Ovary (tissue), 3 donors: ENCODE data around the gene CWC22.

Source experiments
- POLR2A ChIP-seq: fragments of 450-650 bp; IDR thresholded peaks from one replicate; pipeline ENCODE4 v1.6.1; 2017; ENCODE audit warnings: antibody characterized with exemption, mild to moderate bottlenecking, moderate library complexity
- TF ChIP-seq, protein P1 (sequence below), 3 donors: fragments of 450-650 bp in 2 of 3; fragments of 200-600 bp in 1 of 3; IDR thresholded peaks; one replicate each; pipeline versions ENCODE4 v1.5.1 to v1.8.0; 2016 to 2022; ENCODE audit warnings: antibody characterized with exemption in 3 of 3, mild to moderate bottlenecking in 1 of 3
- donor health status: DM: no; HTN: no; CAD: no.

DNA sequence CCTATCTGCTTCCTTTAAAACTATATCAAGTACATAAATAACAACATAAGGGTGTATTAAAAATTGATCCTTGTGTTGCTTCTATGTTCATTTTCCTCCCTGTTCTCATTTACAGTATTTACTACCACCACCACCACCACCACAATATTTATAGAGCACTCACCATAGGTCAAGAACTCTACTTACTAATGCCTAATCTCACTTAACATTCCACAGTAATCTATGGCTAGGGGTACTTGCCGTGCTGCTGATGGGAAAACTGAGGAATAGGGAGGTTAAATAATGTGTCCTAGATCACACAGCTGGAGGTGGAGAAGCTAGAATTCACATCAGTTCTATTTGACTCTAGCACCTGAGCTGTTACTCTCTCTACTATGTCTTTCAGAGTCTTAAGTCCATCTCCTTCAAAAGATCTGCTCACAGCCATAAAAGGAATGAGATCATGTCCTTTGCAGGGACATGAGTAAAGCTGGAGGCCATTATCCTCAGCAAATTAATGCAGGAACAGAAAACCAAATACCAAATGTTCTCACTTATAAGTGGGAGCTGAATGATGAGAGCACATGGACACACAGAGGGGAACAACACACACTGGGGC lies 91.6 kb downstream of the CWC22 start:
- TF ChIP-seq, protein P1, sequence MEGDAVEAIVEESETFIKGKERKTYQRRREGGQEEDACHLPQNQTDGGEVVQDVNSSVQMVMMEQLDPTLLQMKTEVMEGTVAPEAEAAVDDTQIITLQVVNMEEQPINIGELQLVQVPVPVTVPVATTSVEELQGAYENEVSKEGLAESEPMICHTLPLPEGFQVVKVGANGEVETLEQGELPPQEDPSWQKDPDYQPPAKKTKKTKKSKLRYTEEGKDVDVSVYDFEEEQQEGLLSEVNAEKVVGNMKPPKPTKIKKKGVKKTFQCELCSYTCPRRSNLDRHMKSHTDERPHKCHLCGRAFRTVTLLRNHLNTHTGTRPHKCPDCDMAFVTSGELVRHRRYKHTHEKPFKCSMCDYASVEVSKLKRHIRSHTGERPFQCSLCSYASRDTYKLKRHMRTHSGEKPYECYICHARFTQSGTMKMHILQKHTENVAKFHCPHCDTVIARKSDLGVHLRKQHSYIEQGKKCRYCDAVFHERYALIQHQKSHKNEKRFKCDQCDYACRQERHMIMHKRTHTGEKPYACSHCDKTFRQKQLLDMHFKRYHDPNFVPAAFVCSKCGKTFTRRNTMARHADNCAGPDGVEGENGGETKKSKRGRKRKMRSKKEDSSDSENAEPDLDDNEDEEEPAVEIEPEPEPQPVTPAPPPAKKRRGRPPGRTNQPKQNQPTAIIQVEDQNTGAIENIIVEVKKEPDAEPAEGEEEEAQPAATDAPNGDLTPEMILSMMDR (IDR thresholded peaks at IDR 0.05), result no peak
- no peak for TF ChIP-seq POLR2A
